ENCODE data around the gene ZC3H6. TPM values are rescaled to one million over a fixed set of nuclear protein-coding genes. Genes with fewer than 3 reads are reported as not detected.

The ZC3H6 gene
- 16.6 TPM for total RNA-seq
- long read RNA-seq, full-length matches to known transcripts, result 2 of 8 reads
- long read RNA-seq, partial matches to known transcripts, result 3 of 8 reads
- long read RNA-seq, other reads (novel, unspliced or antisense), result 3 of 8 reads

- DNase-seq, result peak; percentile 99
- no peaks in the 10 kb centered on the region for H3K36me3 ChIP-seq
- peaks cover 14% of the 10 kb centered on the region for H3K4me1 ChIP-seq
- intact Hi-C loops (cut with DNase I), result no loop called here
- H3K27ac ChIP-seq, result peak within 1 kb of the TSS; percentile 100
- ATAC-seq, result peak; percentile 99
- H3K4me3 ChIP-seq, result peak within 1 kb of the TSS; percentile 88
- no peaks in the 10 kb centered on the region for H3K9me3 ChIP-seq
- H3K27me3 ChIP-seq, result no peaks in the 10 kb centered on the region
- TF ChIP-seq CTCF (IDR thresholded peaks at IDR 0.05), result no peak
These were observed at the start of gene ZC3H6 for GRCh38 chr2:112275311-112275886. Gene ZC3H6, plus strand, starts transcription at chr2:112275597. Its CDS starts 398 bp downstream, at chr2:112275995.

- H3K4me1 ChIP-seq, result no peaks in the 10 kb centered on the region
These were observed 46.0 kb upstream of the ZC3H6 start for GRCh38 chr2:112229348-112229747.

GRCh38 chr2:112230371-112230770 lies 45.0 kb upstream of the ZC3H6 start:
- Histone ChIP-seq H3K36me3 (peaks cover 9% of the 10 kb centered on the region), H3K27me3 (no peaks in the 10 kb centered on the region), H3K27ac (no peak overlapping the region), H3K9me3 (no peaks in the 10 kb centered on the region), H3K4me3 (no peak overlapping the region), H3K4me1 (no peaks in the 10 kb centered on the region)
- no peak for TF ChIP-seq CTCF (IDR thresholded peaks at IDR 0.05)
- no peak for DNase-seq
- no peak for ATAC-seq
- intact Hi-C loops (cut with DNase I), result no loop called here

More at GRCh38 chr2:112229348-112229747, 46.0 kb upstream of the ZC3H6 start:
- intact Hi-C loops (cut with DNase I), result no loop called here
- no peak for DNase-seq
- Histone ChIP-seq H3K9me3 (no peaks in the 10 kb centered on the region), H3K4me3 (no peak overlapping the region), H3K27me3 (no peaks in the 10 kb centered on the region), H3K27ac (no peak overlapping the region), H3K36me3 (peaks cover under 1% of the 10 kb centered on the region)
- TF ChIP-seq CTCF (IDR thresholded peaks at IDR 0.05), result no peak
- no peak for ATAC-seq

- no peak for ATAC-seq
- Histone ChIP-seq H3K27me3 (no peaks in the 10 kb centered on the region), H3K36me3 (peaks cover 17% of the 10 kb centered on the region), H3K9me3 (no peaks in the 10 kb centered on the region), H3K4me1 (no peaks in the 10 kb centered on the region), H3K27ac (no peak overlapping the region), H3K4me3 (no peak overlapping the region)
- TF ChIP-seq CTCF (IDR thresholded peaks at IDR 0.05), result no peak
- intact Hi-C loops (cut with DNase I), result no loop called here
- DNase-seq, result no peak
These were observed 35.5 kb upstream of the ZC3H6 start for GRCh38 chr2:112239862-112240261.

DNA sequence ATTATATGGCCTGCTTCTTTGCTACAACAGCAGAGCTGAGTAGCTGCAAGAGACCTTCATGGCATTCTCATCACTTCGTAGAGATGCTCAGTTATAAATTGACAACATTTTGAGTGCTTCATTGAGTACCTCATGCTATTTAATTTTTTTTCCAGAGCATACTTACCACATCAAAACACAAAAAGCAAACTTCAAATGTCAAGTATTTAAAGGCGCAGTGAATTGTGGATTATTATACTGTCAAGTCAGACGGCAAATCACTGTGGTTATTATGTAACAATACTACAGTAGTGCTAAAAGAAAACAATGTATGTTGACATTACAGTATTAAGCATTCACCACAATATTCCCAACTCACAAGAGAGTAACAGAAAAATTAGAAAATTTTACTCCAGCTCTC lies 33.0 kb upstream of the ZC3H6 start:
- peaks cover 12% of the 10 kb centered on the region for H3K36me3 ChIP-seq
- no peaks in the 10 kb centered on the region for H3K9me3 ChIP-seq
- TF ChIP-seq CTCF (IDR thresholded peaks at IDR 0.05), result no peak
- H3K4me1 ChIP-seq, result no peaks in the 10 kb centered on the region
- ATAC-seq (no peak), DNase-seq (no peak)
- intact Hi-C loops (cut with DNase I), result no loop called here
- no peaks in the 10 kb centered on the region for H3K27me3 ChIP-seq
- no peak overlapping the region for H3K27ac ChIP-seq
- no peak overlapping the region for H3K4me3 ChIP-seq
